IMR-90 (cell line): ENCODE data around the gene OR11G2. TPM values are rescaled to one million over a fixed set of nuclear protein-coding genes. Genes with fewer than 3 reads are reported as not detected.

ENCODE experiments used
- ATAC-seq: fragments of 200-7000 bp; cut with Tn5 transposase; 2 replicates; pipeline ENCODE4 v1.9.1; 2020; ENCODE audit warnings: low read depth, mild to moderate bottlenecking, moderate library complexity
- BruUV-seq: library from RNA; stranded (reverse); fragments of 400-500 nt; replicated peaks from 2 replicates; lab custom pipeline; 2021; lab: Mats Ljungman, UMichigan
- CTCF ChIA-PET: fragments of 300-600 bp; formaldehyde crosslinking; extraction: SDS; loops from one replicate; lab custom pipeline; 2021; ENCODE audit warnings: antibody characterized with exemption; lab: Yijun Ruan, JAX
- POLR2A ChIA-PET: fragments of 300-600 bp; sonication (Branson Sonifier 250); formaldehyde crosslinking; loops from one replicate; lab custom pipeline; 2022; ENCODE audit warnings: antibody characterized with exemption; ENCODE audit not compliant: unreplicated experiment; lab: Charles Lee
- DNase-seq: peaks from one replicate; pipeline ENCODE4 v3.0.0; 2013
- H2AFZ ChIP-seq: replicated peaks from 2 replicates; pipeline ENCODE3; 2013; ENCODE audit warnings: low read length, mild to moderate bottlenecking; ENCODE audit not compliant: poor library complexity
- H2AK5ac ChIP-seq: 2 replicates; pipeline ENCODE4 v1.6.1; 2013; ENCODE audit warnings: low read depth, low read length, inconsistent platforms
- H2AK9ac ChIP-seq: replicated peaks from 2 replicates; pipeline ENCODE3; 2013; ENCODE audit warnings: mild to moderate bottlenecking, low read depth, low read length, moderate library complexity; ENCODE audit not compliant: poor library complexity
- H2BK120ac ChIP-seq: 2 replicates; pipeline ENCODE4 v1.6.1; 2013; ENCODE audit warnings: low read depth, low read length, inconsistent platforms
- H2BK15ac ChIP-seq: 3 replicates; pipeline ENCODE4 v1.6.1; 2013; ENCODE audit warnings: low read depth, low read length, inconsistent platforms
- H2BK20ac ChIP-seq: 2 replicates; pipeline ENCODE4 v1.6.1; 2013; ENCODE audit warnings: low read depth, mild to moderate bottlenecking, inconsistent platforms, low read length, moderate library complexity
- H2BK5ac ChIP-seq: 2 replicates; pipeline ENCODE4 v1.6.1; 2013; ENCODE audit warnings: mild to moderate bottlenecking, low read depth, low read length, inconsistent platforms; ENCODE audit not compliant: poor library complexity, severe bottlenecking
- H3K14ac ChIP-seq: replicated peaks from 2 replicates; pipeline ENCODE4 v1.6.1; 2013; ENCODE audit warnings: low read depth, low read length, inconsistent platforms
- H3K18ac ChIP-seq: 2 replicates; pipeline ENCODE4 v1.6.1; 2013; ENCODE audit warnings: low read depth, low read length, control low read depth
- H3K23ac ChIP-seq: 2 replicates; pipeline ENCODE4 v1.6.1; 2013; ENCODE audit warnings: low read depth, low read length, inconsistent platforms
- H3K27ac ChIP-seq: 2 replicates; pipeline ENCODE4 v1.5.1; 2013; ENCODE audit warnings: mild to moderate bottlenecking, control low read depth, low read length; ENCODE audit not compliant: insufficient read depth
- H3K27me3 ChIP-seq: 2 replicates; pipeline ENCODE4 v1.6.1; 2013; ENCODE audit warnings: low read length; ENCODE audit not compliant: control insufficient read depth, insufficient read depth
- H3K36me3 ChIP-seq: 2 replicates; pipeline ENCODE4 v1.6.1; 2013; ENCODE audit warnings: low read length, mixed read lengths; ENCODE audit not compliant: control insufficient read depth, insufficient read depth
- H3K4ac ChIP-seq: 2 replicates; pipeline ENCODE4 v1.6.1; 2013; ENCODE audit warnings: low read depth, low read length, inconsistent platforms
- H3K4me1 ChIP-seq: 2 replicates; pipeline ENCODE4 v1.6.1; 2013; ENCODE audit warnings: low read length, mixed read lengths; ENCODE audit not compliant: control insufficient read depth, insufficient read depth
- H3K4me2 ChIP-seq: 2 replicates; pipeline ENCODE4 v1.6.1; 2013; ENCODE audit warnings: low read depth, mild to moderate bottlenecking, control low read depth, low read length, moderate library complexity
- H3K4me3 ChIP-seq: 2 replicates; pipeline ENCODE4 v1.5.1; 2013; ENCODE audit warnings: low read depth, mild to moderate bottlenecking, control low read depth, low read length, moderate library complexity; ENCODE audit not compliant: insufficient read depth
- H3K56ac ChIP-seq: 2 replicates; pipeline ENCODE4 v1.6.1; 2013; ENCODE audit warnings: low read length, inconsistent platforms; ENCODE audit not compliant: insufficient read depth; ENCODE audit errors: extremely low read depth
- H3K79me1 ChIP-seq, 2 experiments: 2 replicates each; pipeline ENCODE4 v1.6.1; 2013; ENCODE audit warnings: low read length in 2 of 2, inconsistent platforms in 1 of 2, low read depth in 1 of 2
- H3K9ac ChIP-seq: 2 replicates; pipeline ENCODE4 v1.6.1; 2013; ENCODE audit warnings: low read depth, low read length, control low read depth
- H3K9me1 ChIP-seq: 2 replicates; pipeline ENCODE4 v1.6.1; 2013; ENCODE audit warnings: low read length, inconsistent platforms; ENCODE audit not compliant: insufficient read depth
- H3K9me3 ChIP-seq: 2 replicates; pipeline ENCODE4 v1.6.1; 2013; ENCODE audit warnings: low read length; ENCODE audit not compliant: control insufficient read depth, insufficient read depth
- H4K20me1 ChIP-seq: 2 replicates; pipeline ENCODE4 v1.6.1; 2013; ENCODE audit warnings: low read length, inconsistent platforms; ENCODE audit not compliant: insufficient read depth
- H4K5ac ChIP-seq: 2 replicates; pipeline ENCODE4 v1.6.1; 2013; ENCODE audit warnings: mild to moderate bottlenecking, low read depth, low read length, control low read depth
- H4K8ac ChIP-seq, 2 experiments: 2 replicates each; pipeline ENCODE4 v1.6.1; 2013; ENCODE audit warnings: low read depth in 2 of 2, low read length in 2 of 2, control low read depth in 1 of 2, inconsistent platforms in 1 of 2
- H4K91ac ChIP-seq: 2 replicates; pipeline ENCODE4 v1.6.1; 2013; ENCODE audit warnings: low read depth, low read length, inconsistent platforms; ENCODE audit not compliant: insufficient read depth
- BHLHE40 ChIP-seq: fragments of 150-350 bp; IDR thresholded peaks from 2 replicates; pipeline ENCODE4 v1.6.1; 2016; ENCODE audit warnings: mild to moderate bottlenecking, low read depth, low read length
- CEBPB ChIP-seq: IDR thresholded peaks from 2 replicates; pipeline ENCODE4 v1.6.1; 2012; ENCODE audit warnings: low read depth, low read length, improper control_type of control experiment
- ELK1 ChIP-seq: fragments of 150-350 bp; IDR thresholded peaks from 2 replicates; pipeline ENCODE4 v1.6.1; 2016; ENCODE audit warnings: low read depth, mild to moderate bottlenecking, low read length, moderate library complexity, borderline replicate concordance
- FOS ChIP-seq: fragments of 150-350 bp; IDR thresholded peaks from 2 replicates; pipeline ENCODE4 v1.6.1; 2016; ENCODE audit warnings: low read depth, low read length
- MAFK ChIP-seq: IDR thresholded peaks from 2 replicates; pipeline ENCODE4 v1.6.1; 2012; ENCODE audit warnings: low read depth, low read length, improper control_type of control experiment
- MAZ ChIP-seq: IDR thresholded peaks from 2 replicates; pipeline ENCODE4 v1.6.1; 2012; ENCODE audit warnings: low read depth, mild to moderate bottlenecking, low read length, improper control_type of control experiment, moderate library complexity, borderline replicate concordance
- MXI1 ChIP-seq: IDR thresholded peaks from 2 replicates; pipeline ENCODE4 v1.6.1; 2012; ENCODE audit warnings: low read depth, mild to moderate bottlenecking, low read length, moderate library complexity, borderline replicate concordance
- NFE2L2 ChIP-seq: fragments of 150-350 bp; IDR thresholded peaks from 2 replicates; pipeline ENCODE4 v1.6.1; 2016; ENCODE audit warnings: low read depth, mild to moderate bottlenecking, low read length
- POLR2A ChIP-seq: IDR thresholded peaks from 2 replicates; pipeline ENCODE4 v1.6.1; 2012; ENCODE audit warnings: mild to moderate bottlenecking, low read depth, low read length
- RAD21 ChIP-seq: IDR thresholded peaks from 2 replicates; pipeline ENCODE4 v1.6.1; 2012; ENCODE audit warnings: low read length, improper control_type of control experiment
- RCOR1 ChIP-seq: IDR thresholded peaks from 2 replicates; pipeline ENCODE4 v1.6.1; 2012; ENCODE audit warnings: mild to moderate bottlenecking, low read length, improper control_type of control experiment; ENCODE audit not compliant: insufficient replicate concordance
- RFX5 ChIP-seq: IDR thresholded peaks from 2 replicates; pipeline ENCODE4 v1.8.0; 2012; ENCODE audit warnings: low read depth, mild to moderate bottlenecking, low read length, moderate library complexity
- SMC3 ChIP-seq: fragments of 150-350 bp; IDR thresholded peaks from 2 replicates; pipeline ENCODE4 v1.6.1; 2016; ENCODE audit warnings: low read depth, mild to moderate bottlenecking, antibody characterized with exemption, low read length, moderate library complexity
- WGBS, 2 experiments: methylation state at CpG; one replicate each; pipeline versions ENCODE4 v1.1.5 to v1.1.7; 2013; ENCODE audit warnings: missing lambda C conversion rate in 2 of 2; ENCODE audit not compliant: insufficient read length in 1 of 2; ENCODE audit errors: extremely low coverage in 2 of 2; 5-methylcytosine and 5-hydroxymethylcytosine counted together
- dilution Hi-C: fragments of 300-500 bp; cut with HindIII; formaldehyde crosslinking; loops from one replicate; pipeline ENCODE4 v1.14.3; 2018; ENCODE audit warnings: low sequenced_read_pairs; ENCODE audit not compliant: unreplicated experiment
- in situ Hi-C: fragments of 300-500 bp; cut with MboI; formaldehyde crosslinking; loops from 3 replicates; pipeline ENCODE4 v1.14.3; 2019; ENCODE audit warnings: low sequenced_read_pairs, inconsistent platforms, mixed read lengths
- intact Hi-C: fragments of 100-400 bp; cut with micrococcal nuclease; formaldehyde crosslinking; loops from 2 replicates; pipeline ENCODE4 v1.10.0; 2022
- polyA plus RNA-seq, 3 experiments: library from polyadenylated mRNA; depleted of rRNA; stranded (reverse); fragments of >200 nt; gene quantifications; 2 replicates each; pipeline ENCODE4 v1.2.3, GENCODE V29; 2012; ENCODE audit warnings: low replicate concordance in 1 of 3
- total RNA-seq: library from RNA; depleted of rRNA; stranded (reverse); fragments of >200 nt; gene quantifications from 2 replicates; pipeline ENCODE4 v1.2.3, GENCODE V29; 2012
- TF ChIP-seq, protein P1 (sequence below): conservative IDR thresholded peaks from 2 replicates; pipeline ENCODE4 v1.5.1; 2012; ENCODE audit warnings: mild to moderate bottlenecking, low read depth, low read length, improper control_type of control experiment
- TF ChIP-seq, protein P2 (sequence below): fragments of 150-350 bp; IDR thresholded peaks from 2 replicates; pipeline ENCODE4 v1.6.1; 2017; ENCODE audit warnings: mild to moderate bottlenecking, antibody characterized with exemption, low read length, low read depth

Gene OR11G2
- total and polyA plus RNA-seq, 2 of the 4 experiments (the other 2 are of a cell fraction) = not detected

GRCh38 chr14:20190596-20190995 lies at the start of gene OR11G2 (continued):
- TF ChIP-seq BHLHE40 (no peak), FOS (no peak)

DNA sequence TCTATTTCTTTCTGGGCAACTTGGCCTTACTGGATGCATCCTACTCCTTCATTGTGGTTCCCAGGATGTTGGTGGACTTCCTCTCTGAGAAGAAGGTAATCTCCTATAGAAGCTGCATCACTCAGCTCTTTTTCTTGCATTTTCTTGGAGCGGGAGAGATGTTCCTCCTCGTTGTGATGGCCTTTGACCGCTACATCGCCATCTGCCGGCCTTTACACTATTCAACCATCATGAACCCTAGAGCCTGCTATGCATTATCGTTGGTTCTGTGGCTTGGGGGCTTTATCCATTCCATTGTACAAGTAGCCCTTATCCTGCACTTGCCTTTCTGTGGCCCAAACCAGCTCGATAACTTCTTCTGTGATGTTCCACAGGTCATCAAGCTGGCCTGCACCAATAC lies 46.8 kb upstream of the OR11G2 start:
- Histone ChIP-seq H3K9me3 (peaks cover 2% of the 10 kb centered on the region), H3K4me3 (no peak overlapping the region), H2BK20ac (no peak overlapping the region), H3K4me1 (no peaks in the 10 kb centered on the region), H2BK15ac (no peak overlapping the region), H4K5ac (no peak overlapping the region), H2AFZ (no peak overlapping the region), H3K9me1 (no peaks in the 10 kb centered on the region), H2AK9ac (no peak overlapping the region), H4K91ac (no peak overlapping the region), H3K56ac (no peak overlapping the region), H3K27me3 (no peaks in the 10 kb centered on the region), H3K27ac (no peak overlapping the region), H3K14ac (no peak overlapping the region), H2BK5ac (no peak overlapping the region), H3K4ac (no peak overlapping the region), H3K4me2 (no peak overlapping the region), H4K8ac (no peak overlapping the region), H3K79me1 (no peaks in the 10 kb centered on the region), H3K9ac (no peak overlapping the region), H4K20me1 (no peaks in the 10 kb centered on the region), H3K36me3 (no peaks in the 10 kb centered on the region), H3K18ac (no peak overlapping the region), H2AK5ac (no peak overlapping the region), H3K23ac (no peak overlapping the region), H2BK120ac (no peak overlapping the region)
- ATAC-seq = no peak
- dilution Hi-C loops (no loop called here), in situ Hi-C loops (no loop called here), intact Hi-C loops (no loop called here)
- no peak for DNase-seq
- ChIA-PET CTCF (no interaction called here), POLR2A (no interaction called here)
- 20% methylated on average over 1 of the region's 7 CpGs; no CpG with 5 or more reads in 1 of the 2 experiments for WGBS, 2 experiments
- no TSS peak for BruUV-seq
- no peak for TF ChIP-seq RAD21
- TF ChIP-seq, protein P1, sequence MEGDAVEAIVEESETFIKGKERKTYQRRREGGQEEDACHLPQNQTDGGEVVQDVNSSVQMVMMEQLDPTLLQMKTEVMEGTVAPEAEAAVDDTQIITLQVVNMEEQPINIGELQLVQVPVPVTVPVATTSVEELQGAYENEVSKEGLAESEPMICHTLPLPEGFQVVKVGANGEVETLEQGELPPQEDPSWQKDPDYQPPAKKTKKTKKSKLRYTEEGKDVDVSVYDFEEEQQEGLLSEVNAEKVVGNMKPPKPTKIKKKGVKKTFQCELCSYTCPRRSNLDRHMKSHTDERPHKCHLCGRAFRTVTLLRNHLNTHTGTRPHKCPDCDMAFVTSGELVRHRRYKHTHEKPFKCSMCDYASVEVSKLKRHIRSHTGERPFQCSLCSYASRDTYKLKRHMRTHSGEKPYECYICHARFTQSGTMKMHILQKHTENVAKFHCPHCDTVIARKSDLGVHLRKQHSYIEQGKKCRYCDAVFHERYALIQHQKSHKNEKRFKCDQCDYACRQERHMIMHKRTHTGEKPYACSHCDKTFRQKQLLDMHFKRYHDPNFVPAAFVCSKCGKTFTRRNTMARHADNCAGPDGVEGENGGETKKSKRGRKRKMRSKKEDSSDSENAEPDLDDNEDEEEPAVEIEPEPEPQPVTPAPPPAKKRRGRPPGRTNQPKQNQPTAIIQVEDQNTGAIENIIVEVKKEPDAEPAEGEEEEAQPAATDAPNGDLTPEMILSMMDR = no peak
- TF ChIP-seq RCOR1 = no peak
- no peak for TF ChIP-seq BHLHE40
- TF ChIP-seq MAZ = no peak
- no peak for TF ChIP-seq MXI1
- TF ChIP-seq, protein P2, sequence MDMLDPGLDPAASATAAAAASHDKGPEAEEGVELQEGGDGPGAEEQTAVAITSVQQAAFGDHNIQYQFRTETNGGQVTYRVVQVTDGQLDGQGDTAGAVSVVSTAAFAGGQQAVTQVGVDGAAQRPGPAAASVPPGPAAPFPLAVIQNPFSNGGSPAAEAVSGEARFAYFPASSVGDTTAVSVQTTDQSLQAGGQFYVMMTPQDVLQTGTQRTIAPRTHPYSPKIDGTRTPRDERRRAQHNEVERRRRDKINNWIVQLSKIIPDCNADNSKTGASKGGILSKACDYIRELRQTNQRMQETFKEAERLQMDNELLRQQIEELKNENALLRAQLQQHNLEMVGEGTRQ = no peak
- TF ChIP-seq CEBPB = no peak
- TF ChIP-seq NFE2L2 = no peak
- TF ChIP-seq POLR2A = no peak
- no peak for TF ChIP-seq ELK1
- TF ChIP-seq SMC3 = no peak
- no peak for TF ChIP-seq RFX5
- no peak for TF ChIP-seq FOS
- TF ChIP-seq MAFK = no peak
